HG03342 (cell line): ENCODE measurements around the gene LSM14B.
"Not testable (repeated sequence)": the region's sequence is repeated elsewhere in the genome, so short reads cannot be mapped to it uniquely, and the experiment has no call there.

ENCODE experiments used
- ATAC-seq: cut with Tn5 transposase; IDR thresholded peaks from one replicate; pipeline ENCODE4 v1.9.1; 2021; ENCODE audit warnings: mild to moderate bottlenecking, moderate library complexity; ENCODE audit not compliant: unreplicated experiment

Gene LSM14B

DNA sequence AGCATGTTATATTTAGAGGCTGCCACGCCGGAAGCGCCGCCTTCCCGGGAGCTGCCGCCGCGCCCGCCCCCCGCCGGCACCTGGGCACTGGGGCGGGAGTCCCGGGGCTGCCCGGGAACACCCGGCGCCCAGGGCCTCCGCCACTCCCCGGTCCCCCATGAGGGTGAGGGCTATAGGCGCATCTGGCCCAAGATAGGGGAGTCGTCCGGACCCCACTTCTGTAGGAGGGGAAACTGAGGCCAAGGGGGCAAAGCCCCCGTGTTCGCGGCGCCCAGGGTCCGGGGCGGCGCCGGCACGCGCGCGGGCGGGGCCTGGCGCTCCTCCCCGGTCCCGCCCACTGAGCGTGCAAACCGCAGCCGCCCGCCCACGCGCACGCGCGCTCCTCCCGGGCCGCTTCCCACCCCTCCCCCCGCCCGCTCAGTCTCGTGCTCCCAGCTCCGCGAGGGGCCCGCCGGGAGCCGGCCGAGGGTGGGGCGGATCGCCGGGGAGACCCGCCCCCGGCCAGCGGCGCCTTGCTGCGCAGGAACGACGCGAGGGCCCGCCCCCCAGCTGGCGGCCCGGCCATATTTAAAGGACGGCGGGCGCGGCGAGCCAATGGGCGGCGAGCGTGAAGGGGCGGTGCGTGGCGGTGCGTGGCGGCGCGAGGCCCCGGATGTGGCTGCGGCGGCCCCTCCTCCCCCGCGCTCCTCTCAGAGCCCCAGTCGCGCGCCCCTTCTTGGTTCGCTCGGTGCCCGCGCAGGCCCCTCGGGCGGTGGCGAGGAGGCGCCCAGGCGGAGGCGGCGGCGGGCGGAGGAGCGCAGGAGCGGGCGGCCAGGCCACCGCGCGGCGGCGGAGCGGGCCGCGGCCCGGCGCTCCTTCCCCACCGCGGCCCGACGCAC is at the start of gene LSM14B:
LSM14B (plus strand) TSS at position 700 of the 878 bp plus-strand sequence. CDS start 192 bp downstream, outside the sequence.
- ATAC-seq, result peak; percentile 81

GRCh38 chr20:62073323-62073722 is 49.0 kb upstream of the LSM14B start:
- ATAC-seq, result no peak

GRCh38 chr20:62079166-62079565 is 43.1 kb upstream of the LSM14B start:
- no peak for ATAC-seq

- ATAC-seq, result no peak
Measured at GRCh38 chr20:62080249-62080990, 41.9 kb upstream of the LSM14B start.

- no peak for ATAC-seq
Measured at GRCh38 chr20:62083312-62083711, 39.0 kb upstream of the LSM14B start.

DNA sequence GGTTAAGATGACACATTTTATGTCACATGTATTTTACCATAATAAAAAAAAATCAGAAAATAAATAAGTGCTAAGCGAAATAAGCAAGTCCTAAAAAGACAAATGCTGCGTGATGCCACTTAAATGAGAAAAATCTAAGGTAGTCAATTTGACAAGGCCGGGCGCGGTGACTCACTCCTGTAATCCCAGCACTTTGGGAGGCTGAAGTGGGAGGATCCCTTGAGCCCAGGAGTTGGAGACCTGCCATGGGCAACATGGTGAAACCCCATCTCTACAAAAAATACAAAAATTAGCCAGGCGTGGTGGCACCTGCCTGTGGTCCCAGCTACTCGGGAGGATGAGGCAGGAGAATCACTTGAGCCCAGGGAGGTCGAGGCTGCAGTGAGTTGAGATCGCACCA is 38.1 kb upstream of the LSM14B start:
- ATAC-seq, result not testable (repeated sequence)

- ATAC-seq, result no peak
Measured at GRCh38 chr20:62085206-62085605, 37.1 kb upstream of the LSM14B start.

- ATAC-seq, result no peak
Measured at GRCh38 chr20:62087227-62087626, 35.0 kb upstream of the LSM14B start.

DNA sequence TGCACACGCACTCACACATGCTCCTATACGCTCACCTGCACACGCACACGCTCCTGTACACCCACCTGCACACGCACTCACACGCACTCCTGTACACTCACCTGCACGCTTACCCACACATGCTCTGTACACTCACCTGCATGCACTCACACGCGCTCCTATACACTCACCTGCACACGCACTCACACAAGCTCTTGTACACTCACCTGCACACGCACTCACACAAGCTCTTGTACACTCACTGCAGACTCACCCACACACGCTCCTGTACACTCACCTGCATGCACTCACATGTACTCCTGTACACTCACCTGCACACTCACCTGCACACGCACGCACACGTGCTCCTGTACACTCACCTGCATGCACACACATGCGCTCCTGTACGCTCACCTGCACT is 34.6 kb upstream of the LSM14B start:
- no peak for ATAC-seq

GRCh38 chr20:62088258-62089127 is 33.8 kb upstream of the LSM14B start:
- ATAC-seq, result no peak

- ATAC-seq, result no peak
Measured at GRCh38 chr20:62089393-62089792, 32.9 kb upstream of the LSM14B start.

DNA sequence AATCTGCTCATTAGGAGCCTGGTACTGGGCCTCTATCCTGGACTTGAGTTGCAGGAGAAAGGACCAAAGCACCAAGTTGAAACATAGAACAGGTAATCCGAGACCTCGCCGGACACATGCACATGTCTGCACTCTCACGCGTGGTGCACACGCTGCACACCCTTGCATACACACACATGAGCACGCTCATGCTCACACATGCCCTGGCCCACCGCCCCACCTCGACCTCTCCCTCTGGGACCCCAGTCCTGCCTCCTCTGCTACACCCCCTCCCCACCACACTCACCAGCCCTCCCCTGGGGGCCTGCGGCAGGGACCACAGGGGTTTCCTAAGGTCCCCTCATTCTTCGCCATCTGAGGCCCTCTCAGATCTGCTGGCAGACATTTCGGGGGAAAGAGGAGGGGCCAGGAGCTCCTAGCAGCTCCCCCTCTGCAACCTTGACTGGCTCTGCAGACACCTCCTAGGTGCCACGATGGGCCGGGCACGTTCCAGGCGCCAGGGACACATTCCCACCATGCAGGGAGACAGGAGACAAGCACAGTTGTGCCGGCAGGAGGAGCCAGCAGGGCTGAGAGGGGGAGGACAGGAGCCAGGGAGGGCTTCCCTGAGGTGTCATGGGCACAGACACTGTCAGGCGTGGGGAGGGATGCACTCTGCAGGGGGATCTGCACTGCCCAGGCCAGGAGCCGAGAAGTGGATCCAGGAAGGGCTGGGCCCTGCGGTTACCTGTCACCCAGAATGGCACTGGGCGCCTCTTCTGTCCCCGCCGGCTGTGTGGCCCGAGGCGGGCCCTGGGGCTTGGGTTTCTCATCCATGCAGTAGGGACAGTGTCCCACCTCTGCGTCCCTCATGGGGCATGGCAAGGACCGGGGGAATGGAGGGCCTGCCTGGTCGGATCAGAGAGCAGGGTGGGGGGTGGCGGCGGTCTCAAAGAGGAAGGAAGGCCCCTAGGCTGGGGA is 25.6 kb upstream of the LSM14B start:
- no peak for ATAC-seq

GRCh38 chr20:62097881-62098407 is 24.3 kb upstream of the LSM14B start:
- no peak for ATAC-seq

- ATAC-seq, result no peak
Measured at GRCh38 chr20:62101078-62101477, 21.2 kb upstream of the LSM14B start.

GRCh38 chr20:62103508-62104233 is 18.6 kb upstream of the LSM14B start:
- no peak for ATAC-seq

DNA sequence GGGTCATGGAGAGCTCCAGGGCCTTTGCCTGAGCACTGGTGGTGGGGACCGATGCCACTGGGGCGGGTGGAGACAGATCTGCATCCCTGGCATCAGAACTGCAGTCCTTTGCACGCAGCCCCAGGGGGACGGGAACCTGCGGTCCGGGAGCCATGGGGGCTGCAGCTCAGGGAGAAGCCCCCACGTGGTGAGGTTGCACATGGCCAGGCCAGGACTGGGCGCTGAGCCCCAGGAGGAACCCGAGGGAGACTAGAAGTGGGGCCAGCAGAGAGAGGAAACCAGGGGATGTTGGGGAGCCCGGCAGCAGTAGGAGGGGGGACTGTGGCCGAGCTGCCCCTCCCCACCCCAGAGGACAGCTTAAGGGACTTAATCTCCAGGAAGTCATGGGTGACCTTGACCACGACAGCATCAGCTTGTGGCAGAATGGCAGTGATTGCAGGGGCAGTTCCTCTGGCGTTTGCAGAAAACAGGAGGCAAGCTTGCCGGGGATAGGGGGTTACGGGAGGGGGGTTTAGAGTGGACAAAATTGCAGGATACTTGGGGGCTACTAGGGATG is 18.0 kb upstream of the LSM14B start:
- ATAC-seq, result no peak

DNA sequence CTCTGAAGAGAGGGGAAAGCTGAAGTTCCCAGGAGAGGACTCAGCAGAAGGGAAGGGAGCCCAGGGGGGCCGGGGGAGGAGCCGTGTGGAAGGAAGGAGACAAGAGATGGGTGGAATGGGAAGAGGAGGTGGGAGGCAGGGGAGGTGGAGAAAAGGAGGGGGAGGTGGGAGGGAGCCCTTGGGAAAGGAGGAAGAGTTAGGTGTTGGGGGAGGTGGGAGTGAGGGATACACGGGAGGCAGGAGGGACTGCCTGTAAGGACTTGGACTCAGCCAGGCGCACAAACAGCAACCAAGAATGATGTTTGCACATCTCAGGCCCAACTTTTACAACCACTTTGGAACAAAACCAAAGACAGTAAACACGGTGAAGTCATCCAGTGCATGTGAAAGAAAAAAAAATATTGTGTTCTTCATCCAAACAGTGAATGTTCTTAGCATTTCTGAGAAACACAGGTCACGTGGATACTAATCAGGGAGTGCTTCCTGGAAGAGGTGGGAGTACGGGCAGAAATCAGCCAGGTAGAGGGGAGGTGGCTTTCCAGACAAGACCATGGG is 17.4 kb upstream of the LSM14B start:
- ATAC-seq, result no peak

DNA sequence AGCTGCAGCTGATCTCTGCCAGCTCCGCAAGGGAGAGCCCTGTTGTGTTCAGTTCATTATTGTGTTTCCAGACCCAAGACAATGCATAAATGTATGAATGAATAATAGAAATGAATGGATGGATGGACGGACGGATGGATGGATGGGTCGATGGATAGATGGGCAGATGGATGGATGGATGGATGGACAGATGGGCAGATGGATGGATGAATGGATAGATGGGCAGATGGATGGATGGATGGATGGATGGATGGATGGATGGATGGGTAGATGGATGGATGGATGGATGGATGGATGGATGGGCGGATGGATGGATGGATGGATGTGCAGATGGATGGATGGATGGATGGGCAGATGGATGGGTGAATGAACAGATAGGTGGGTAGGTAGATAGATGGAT is 16.7 kb upstream of the LSM14B start:
- ATAC-seq, result no peak
